GM18519 (cell line): ENCODE measurements around the gene PTPRN2.

Experiments used
- ATAC-seq: cut with Tn5 transposase; IDR thresholded peaks from one replicate; pipeline ENCODE4 v1.9.1; 2021; ENCODE audit warnings: mild to moderate bottlenecking, moderate library complexity; ENCODE audit not compliant: unreplicated experiment, low FRiP score

PTPRN2 gene

DNA sequence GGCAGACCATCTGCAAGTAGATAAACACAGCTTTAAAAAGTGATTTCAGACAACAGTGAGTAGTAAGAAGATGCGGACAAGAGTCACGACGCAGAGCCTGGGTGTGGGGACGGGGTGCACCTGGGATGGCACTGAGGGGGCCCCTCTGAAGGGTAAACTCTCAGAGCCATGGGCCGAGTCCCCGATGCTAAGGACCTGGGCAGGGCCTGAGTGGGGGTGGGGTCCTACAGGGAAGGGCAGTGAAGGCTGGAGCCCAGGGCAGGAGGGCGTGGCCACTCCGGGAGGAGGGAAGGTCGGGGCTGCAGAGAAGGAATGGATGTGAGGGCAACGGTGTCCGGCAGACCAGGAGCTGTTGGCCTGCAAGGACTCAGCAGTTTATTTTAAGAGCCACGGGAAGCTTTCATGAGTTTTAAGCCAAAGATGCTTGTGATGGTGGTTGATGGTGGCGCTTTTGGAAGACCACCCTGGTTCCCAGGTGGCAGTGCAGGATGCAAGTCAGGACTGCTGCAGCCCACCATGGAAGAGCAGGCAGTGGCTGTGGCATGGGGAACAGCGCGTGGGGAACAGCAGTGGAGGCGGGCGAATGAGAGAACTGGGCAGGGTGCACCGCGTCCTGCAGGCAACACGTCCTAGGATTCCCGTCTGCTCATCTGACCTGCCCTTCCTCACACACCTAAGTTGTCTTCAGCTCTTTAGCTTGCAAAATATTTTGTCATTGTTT, 954.0 kb downstream of the PTPRN2 start:
- no peak for ATAC-seq

DNA sequence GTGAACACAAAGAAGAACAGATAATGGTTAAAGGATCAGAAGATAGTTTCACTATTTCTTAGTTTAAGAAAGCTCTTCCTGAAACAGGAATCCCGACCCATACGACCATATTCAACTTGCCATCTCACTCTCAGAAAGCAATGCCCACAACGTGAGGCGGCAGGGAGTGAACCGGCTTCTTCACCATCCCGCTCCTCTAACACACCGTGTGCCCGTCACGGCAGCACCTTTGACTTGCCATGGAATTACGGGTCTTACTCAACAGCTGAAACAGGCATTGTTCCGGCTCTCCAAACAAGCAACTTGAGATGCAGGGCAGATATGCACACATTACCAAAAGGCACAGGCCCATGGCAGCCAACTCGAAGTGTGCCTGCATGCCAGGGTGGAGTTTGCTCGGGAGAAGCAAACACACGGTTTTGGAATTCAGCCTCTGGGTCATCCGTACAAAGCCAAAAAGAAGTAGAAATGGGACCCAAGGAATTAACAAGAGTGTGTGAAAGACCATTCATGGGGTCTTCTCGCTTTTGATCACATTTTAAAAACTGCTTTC, 957.2 kb downstream of the PTPRN2 start:
- ATAC-seq = no peak

DNA sequence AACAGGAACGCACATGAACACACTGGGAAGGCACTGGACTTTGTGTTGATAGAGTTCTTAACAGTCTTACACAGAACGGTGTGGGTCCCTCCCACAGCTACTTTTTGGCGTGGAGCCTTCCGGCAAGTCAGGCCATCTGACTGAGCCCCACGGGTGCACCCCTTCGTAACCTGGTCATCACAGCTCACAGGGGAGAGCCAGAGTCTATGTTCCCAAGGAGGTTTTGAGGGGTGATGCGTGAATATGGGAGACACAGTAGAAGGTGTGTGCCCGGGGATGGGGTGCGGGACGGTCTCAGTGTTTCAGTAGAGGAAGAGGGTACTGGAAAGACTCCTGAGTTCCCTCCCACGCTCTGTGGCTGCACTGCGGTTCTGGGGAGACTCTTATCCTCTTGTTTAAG, 959.2 kb downstream of the PTPRN2 start:
- ATAC-seq = no peak

DNA sequence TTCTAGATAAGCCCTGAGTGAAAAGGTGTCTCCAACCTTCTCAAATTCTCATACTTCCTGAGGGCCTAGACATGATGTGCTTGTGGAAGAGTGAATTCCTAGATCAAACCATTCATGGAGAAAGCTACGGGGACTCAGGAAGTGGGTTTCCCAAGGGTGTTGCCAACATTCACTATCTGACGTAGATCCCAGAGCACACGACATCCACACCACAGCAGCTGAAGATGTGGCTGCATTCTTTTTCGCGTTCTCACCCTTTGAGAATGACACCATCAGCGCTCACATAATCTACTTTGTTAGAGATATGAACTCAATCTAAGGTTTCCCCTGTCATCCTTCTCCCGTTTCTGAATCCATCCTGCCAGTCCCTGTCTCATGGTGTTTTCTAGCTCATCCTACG, 960.0 kb downstream of the PTPRN2 start:
- ATAC-seq = no peak

GRCh38 chr7:157627033-157627432, 960.6 kb downstream of the PTPRN2 start:
- ATAC-seq = no peak

DNA sequence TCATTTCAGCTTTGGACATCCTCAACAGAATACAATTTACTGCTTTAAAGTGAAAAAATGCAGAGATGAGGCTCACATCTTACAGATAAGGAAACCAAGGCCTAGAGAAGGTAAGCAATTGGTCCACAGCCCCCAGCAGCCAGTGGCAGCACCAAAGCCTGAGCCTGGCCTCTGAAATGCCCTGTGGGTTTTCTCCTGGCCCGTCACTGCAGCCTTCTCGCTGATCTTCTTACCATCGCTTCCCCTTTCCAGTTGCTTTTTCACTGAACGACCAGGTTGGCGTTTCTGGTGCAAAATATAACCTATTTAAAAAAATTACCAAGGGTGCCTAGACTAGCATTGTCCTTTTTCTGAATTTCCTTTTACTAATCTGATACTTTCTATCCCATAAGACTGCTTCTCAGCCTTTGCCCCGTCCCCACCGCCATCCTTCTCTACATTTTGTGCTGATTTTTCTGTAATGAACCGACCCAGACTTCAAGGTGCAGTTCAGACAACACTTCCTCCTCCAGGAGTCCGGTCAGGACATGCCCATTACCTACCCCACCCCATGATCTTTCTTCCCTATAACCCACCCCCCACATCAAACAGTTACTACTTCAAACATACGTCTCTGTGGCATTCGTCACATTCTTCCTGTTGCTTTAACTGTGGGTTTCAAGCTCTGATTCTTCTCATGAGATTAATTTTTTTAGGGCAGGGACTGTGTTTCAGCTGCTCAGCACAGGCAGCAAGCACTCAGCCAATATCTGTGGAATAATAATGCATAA, 961.5 kb downstream of the PTPRN2 start:
- no peak for ATAC-seq

DNA sequence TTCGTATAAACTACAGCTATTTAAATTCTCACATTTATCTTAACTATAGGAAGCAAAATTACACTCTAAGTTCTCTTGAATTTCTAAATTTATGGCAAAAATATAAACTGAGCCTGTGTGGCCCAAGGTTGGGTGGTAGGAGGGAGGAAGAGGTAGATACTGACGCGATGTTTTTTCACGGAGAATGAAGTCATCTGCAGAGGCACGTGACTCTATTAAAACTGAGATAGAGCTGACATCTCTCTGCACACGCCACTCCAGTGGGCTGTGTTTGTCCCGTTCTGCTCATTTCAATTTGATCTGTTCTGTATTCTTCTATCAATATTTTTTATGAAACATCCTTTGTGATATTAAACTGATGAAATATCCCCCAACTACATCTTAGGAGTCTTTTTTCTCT, 964.1 kb downstream of the PTPRN2 start:
- no peak for ATAC-seq

DNA sequence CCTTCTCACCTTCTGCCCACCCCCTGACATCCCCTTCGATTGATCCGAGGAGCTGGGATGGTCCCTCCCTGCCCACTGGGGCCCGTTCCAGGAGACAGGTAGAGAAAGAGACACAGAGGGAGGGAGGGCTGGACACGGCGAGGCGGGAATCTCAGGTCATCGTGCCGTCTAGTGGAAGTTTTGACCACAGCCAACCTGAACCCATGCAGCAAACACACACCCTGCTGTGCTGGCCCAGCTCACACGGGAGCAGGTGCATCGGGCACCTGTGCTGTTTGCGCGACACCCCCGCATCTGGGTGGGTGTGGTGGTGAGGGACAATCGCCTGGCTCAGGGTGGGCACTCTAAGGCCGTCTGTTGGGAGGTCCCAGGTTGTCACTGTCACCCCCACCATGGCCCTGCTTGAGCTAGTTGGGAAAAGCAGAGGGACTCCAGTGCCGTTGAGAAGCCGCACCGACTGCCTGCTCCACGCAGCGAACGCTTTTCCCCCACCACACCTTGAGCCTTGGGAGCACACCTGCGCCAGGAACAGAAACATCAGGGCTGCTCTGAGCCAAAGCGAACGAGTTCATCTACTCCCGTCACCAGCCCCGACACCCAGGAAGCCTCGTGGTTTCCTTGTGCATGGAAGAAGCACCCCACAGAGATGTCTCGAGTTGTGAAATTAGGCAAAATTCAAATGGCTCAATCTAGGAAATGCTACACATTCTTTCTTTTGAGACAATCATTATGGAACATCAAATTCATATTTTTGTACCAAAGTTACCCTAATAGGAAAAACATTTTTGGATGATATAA, 965.0 kb downstream of the PTPRN2 start:
- ATAC-seq = no peak

DNA sequence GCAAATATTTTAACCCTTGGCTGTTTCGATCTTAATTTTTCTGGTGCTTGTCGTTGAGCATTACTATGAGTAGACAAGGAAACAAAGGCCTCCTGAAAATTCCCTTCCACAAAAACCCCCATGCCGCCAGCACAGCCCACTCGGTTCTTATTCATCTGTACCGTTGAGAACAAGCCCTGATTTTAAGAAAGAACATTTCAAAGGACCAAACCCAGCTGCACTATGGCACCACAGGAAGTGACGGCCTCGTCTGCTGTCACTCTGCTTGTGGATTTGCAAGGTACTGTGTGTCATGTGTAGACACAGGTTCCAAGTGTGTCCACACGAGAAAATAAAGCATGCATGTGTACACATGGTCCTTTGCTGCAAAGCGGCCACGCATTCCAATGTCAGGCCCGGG, 965.6 kb downstream of the PTPRN2 start:
- ATAC-seq = no peak

DNA sequence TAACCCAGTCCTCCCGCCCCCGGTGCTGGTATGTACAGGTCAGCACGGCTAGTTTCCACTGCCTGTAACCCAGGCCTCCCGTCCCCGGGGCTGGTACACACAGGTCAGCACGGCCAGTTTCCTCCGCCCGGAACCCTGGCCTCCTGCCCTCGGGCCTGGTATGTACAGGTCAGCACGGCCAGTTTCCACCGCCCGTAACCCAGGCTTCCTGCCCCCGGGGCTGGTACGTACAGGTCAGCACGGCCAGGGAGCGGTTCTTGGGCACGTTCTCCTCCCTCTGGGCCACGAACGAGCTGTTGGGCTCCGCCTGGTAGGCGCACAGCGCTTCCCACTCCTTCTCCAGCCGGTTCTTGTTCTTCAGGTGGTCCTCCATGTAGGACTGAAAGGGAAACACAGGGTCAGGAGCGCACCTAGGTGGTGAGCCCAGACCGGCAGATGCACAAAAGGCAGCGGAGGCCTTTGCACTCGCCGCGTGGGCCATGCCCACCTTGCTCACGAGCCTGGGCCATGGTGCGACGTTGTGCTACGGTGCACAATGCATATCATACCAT, 966.4 kb downstream of the PTPRN2 start:
- ATAC-seq = no peak

DNA sequence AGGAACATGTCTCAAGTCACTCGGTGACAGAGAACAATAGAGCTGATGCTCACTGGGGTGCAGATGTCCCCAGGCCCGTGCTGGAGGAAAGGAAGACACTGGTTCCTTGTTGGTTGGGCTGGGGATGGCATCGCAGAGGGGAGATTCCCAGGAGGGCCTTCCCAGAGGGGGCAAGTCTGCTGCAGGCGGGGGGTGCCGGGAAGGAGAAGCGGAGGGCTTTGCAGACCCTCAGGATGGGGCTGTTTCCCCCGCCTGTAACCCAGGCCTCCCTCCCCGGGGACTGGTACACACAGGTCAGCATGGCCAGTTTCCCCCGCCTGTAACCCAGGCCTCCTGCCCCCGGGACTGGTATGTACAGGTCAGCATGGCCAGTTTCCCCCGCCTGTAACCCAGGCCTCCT, 967.0 kb downstream of the PTPRN2 start:
- ATAC-seq = no peak

- ATAC-seq = no peak
These were observed 967.7 kb downstream of the PTPRN2 start for GRCh38 chr7:157619753-157620525.

DNA sequence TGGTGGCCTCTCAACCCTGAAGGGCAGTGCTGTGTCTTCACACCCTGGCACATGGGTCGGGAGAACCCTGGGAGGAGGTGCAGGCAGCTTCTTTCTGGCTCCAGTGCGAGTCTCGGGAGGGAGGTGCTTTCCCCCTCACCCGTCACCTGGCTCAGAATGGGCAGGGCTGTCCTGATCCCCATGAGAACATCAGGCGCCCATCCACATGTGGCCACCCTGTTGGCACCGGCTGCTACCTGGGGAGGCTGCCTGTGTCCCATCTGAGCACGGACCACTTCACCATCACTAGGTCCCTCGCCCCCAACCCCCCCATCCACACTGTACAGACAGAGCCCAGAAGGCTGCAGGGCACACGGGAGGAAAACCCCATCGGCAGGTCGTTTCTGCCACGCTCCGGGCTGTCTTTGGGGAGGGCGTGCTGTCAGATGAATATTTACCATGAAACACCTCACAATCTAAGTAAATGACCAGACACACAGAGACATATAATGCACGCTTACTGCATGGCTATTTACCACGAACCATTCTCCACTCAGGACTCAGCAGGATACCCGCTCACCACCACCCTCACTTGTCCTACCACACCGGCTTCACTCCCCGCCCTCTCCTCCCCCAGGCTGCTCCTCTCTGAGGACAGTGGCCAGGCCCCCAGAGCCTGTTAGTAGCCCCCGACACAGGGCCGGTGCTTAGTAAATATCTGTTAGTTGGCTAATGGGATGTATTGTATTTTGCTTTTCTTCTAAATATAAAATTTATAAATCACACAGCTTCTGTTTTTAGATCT, 968.6 kb downstream of the PTPRN2 start:
- no peak for ATAC-seq

GRCh38 chr7:157618091-157618726, 969.4 kb downstream of the PTPRN2 start:
- no peak for ATAC-seq

- no peak for ATAC-seq
These were observed 970.2 kb downstream of the PTPRN2 start for GRCh38 chr7:157617401-157617800.

GRCh38 chr7:157616931-157617330, 970.7 kb downstream of the PTPRN2 start:
- ATAC-seq = no peak

DNA sequence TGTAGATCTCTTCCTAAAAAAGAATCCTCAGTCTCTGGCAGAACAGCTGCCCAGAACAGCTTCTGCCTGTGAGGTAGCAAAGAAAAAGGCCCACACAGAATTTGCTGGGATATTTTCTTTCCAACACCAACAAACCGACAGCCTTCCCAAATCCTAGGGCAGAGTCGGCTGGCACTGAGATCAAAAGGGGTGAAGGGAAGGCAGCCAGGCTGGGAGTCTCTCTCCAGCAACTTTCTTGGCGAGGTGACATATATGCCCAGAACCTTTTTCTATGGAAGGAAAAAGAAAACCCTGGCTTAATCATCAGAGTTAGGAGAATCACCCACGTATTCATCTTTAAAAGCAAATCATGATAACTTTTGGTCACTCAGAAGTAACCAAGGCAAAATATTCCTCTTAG, 971.2 kb downstream of the PTPRN2 start:
- ATAC-seq = no peak

DNA sequence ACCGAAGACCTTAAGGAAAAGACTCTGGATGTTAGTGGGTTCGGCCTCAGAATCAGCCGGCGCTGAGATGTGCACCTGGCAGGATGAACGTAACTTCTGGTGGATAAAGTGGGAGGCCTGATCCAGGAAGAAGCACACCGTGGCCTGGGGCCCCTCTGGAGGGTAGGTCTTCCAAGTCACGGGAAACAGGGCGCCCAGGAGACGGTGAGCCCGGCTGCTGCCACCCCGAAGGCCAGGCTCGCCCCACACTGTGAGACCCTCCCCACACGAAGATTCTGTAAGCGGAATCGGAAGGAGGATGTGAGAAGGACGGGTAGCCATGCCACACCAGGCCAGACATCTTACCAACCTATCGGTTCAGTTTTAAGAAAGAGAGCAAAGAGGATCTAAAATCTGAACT, 971.8 kb downstream of the PTPRN2 start:
- no peak for ATAC-seq
